Fibroblast of villous mesenchyme (primary cell): ENCODE results near the gene CACNA1B. TPM values are rescaled to one million over a fixed set of nuclear protein-coding genes. Genes with fewer than 3 reads are reported as not detected.

Experiments
- DNase-seq: peaks from one replicate; pipeline ENCODE4 v3.0.0-alpha.2; 2010; ENCODE audit warnings: low read depth
- H3K4me3 ChIP-seq: 2 replicates; pipeline ENCODE4 v1.5.1; 2011; ENCODE audit warnings: low read depth, mild to moderate bottlenecking, low read length
- total RNA-seq: library from RNA; depleted of rRNA; stranded (reverse); fragments of >200 nt; gene quantifications from 2 replicates; pipeline ENCODE4 v1.2.3, GENCODE V29; 2012
- TF ChIP-seq, protein P1 (sequence below): IDR thresholded peaks from 2 replicates; pipeline ENCODE4 v1.5.1; 2012; ENCODE audit warnings: low read depth, mild to moderate bottlenecking, low read length; ENCODE audit not compliant: insufficient read depth

CACNA1B gene
- total RNA-seq, 1 donor: 0.43 TPM

DNA sequence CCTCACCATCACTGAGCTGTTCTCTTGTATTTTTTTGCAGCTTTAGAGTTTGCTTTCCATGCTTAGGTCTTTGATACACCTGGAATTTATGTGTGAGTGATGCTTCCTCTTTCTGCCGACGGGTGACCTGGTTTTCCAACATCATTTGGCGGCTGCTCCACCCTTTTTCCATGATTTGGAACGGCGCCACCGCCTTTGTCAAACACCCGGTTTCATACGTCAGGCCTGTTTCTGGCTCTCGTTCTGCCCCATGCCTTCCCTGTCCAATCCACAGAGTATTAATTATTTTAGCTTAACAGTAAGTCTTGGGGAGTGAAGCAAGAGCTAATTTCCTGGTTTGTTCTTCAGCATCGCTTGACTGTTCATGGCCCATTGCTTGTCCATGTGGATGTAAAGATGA is 30.2 kb downstream of the CACNA1B start:
- DNase-seq: no peak
- no peak overlapping the region for H3K4me3 ChIP-seq
- TF ChIP-seq, protein P1, sequence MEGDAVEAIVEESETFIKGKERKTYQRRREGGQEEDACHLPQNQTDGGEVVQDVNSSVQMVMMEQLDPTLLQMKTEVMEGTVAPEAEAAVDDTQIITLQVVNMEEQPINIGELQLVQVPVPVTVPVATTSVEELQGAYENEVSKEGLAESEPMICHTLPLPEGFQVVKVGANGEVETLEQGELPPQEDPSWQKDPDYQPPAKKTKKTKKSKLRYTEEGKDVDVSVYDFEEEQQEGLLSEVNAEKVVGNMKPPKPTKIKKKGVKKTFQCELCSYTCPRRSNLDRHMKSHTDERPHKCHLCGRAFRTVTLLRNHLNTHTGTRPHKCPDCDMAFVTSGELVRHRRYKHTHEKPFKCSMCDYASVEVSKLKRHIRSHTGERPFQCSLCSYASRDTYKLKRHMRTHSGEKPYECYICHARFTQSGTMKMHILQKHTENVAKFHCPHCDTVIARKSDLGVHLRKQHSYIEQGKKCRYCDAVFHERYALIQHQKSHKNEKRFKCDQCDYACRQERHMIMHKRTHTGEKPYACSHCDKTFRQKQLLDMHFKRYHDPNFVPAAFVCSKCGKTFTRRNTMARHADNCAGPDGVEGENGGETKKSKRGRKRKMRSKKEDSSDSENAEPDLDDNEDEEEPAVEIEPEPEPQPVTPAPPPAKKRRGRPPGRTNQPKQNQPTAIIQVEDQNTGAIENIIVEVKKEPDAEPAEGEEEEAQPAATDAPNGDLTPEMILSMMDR: no peak

DNA sequence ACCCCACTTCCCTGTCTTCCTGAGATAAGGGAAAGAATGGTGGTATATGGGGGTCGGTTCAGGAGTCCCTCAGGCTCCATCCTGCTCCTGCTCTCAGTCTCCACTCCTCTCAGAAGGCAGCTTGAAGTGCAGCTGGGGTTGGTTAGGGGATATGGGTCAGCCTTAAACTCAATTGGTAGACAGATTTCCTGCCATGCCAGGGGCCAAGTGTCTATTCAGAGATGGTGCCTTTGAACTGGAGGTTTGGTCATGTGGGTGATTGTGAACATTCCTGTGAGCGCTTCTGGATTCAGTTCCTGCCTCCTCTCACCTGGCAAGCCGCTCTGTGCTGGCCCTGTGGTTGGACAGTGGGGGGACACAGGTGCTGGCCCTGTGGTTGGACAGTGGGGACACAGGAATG is 35.1 kb downstream of the CACNA1B start:
- H3K4me3 ChIP-seq: no peak overlapping the region
- DNase-seq: no peak
- TF ChIP-seq, protein P1: no peak

DNA sequence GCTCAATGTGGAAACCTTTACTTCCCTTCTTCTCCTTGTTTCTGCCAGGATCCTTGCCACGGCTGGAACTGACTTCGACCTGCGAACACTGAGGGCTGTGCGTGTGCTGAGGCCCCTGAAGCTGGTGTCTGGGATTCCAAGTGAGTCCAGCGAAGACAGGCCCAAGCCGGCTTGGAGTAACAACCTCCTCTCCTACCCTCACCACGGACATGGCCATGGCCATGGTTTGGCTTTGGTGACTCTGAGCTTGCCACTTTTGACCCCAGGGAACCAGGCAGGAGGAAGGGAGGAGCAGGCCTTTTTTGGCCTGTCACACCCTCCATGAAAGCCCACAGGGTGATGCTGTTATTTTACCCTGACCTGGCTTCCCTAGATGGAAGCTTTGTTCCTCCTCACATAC is 35.5 kb downstream of the CACNA1B start:
- H3K4me3 ChIP-seq: no peak overlapping the region
- TF ChIP-seq, protein P1: no peak
- DNase-seq: no peak

GRCh38 chr9:137913771-137914767 is 36.5 kb downstream of the CACNA1B start:
- TF ChIP-seq, protein P1: no peak
- no peak for DNase-seq
- no peak overlapping the region for H3K4me3 ChIP-seq

DNA sequence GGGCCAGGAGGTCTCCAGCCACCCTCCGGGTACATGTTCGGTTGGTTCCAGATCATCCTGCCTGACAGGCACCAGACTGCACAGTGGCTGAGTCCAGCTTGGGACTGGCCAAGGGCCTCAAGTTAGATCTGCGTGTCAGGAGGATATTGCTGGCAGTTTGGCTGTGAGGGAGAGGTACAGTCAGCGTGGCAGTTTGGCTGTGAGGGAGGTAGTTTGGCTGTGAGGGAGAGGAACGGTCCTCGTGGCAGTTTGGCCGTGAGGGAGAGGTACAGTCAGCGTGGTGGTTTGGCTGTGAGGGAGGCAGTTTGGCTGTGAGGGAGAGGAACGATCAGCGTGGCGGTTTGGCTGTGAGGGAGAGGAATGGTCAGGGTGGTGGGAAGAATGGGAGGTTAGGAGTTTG is 39.0 kb downstream of the CACNA1B start:
- TF ChIP-seq, protein P1: no peak
- DNase-seq: no peak
- H3K4me3 ChIP-seq: no peak overlapping the region

GRCh38 chr9:137917116-137917515 is 39.5 kb downstream of the CACNA1B start:
- DNase-seq: no peak
- TF ChIP-seq, protein P1: no peak
- no peak overlapping the region for H3K4me3 ChIP-seq

DNA sequence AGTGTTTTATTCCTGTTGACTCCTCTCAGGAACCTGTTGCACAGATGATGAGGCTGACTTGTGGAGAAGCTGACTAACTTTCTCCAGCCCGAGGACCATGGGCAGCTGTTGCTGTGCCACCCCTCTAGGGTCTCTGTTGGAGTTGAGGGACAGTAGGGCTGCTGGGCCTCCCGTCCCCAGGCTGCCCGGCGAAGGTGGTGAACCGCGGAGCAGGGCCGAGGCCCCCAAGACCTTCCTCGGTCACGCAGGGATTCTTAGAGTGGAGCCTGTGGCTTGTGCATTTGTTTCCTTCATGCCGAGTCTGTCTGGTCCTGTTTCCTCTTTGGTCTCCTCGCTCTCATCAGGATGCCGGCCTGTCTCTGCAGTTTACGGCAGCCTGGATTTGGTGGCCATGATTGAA is 40.2 kb downstream of the CACNA1B start:
- TF ChIP-seq, protein P1: no peak
- no peak overlapping the region for H3K4me3 ChIP-seq
- DNase-seq: no peak
